Renal cortex interstitium (tissue), 15 donors: ENCODE results near the gene NKX1-2. TPM values are rescaled to one million over a fixed set of nuclear protein-coding genes. Genes with fewer than 3 reads are reported as not detected.

ENCODE experiments used
- DNase-seq, 11 donors: peaks; one replicate each; pipeline ENCODE4 v3.0.0-alpha.2; 2013; ENCODE audit warnings: low read depth in 9 of 11, low spot score in 4 of 11; ENCODE audit errors: extremely low read depth in 1 of 11
- long read RNA-seq, 16 experiments: transcript quantifications; one replicate each; lab custom pipeline, GENCODE V29; 2026
- polyA plus RNA-seq, 3 donors: library from polyadenylated mRNA; unstranded; fragments of 120-200 nt; gene quantifications; one replicate each; pipeline ENCODE4 v1.2.1, GENCODE V29; 2013; ENCODE audit not compliant: insufficient read length in 3 of 3

The NKX1-2 gene
- polyA plus RNA-seq = not detected
- long read RNA-seq, donor 1 = 0 reads
- long read RNA-seq, donor 2 = 0 reads
- long read RNA-seq, donor 3 = 0 reads
- long read RNA-seq, donor 4 = 0 reads
- long read RNA-seq, donor 5 = 0 reads
- long read RNA-seq, donor 6 = 0 reads
- long read RNA-seq, donor 7 = 0 reads
- long read RNA-seq, donor 8 = 0 reads
- long read RNA-seq, donor 9 = 0 reads
- long read RNA-seq, donor 10 = 0 reads
- long read RNA-seq, donor 11 = 0 reads
- long read RNA-seq, donor 12 = 0 reads
- long read RNA-seq, donor 13 = 0 reads
- long read RNA-seq, donor 14 = 0 reads
- long read RNA-seq, donor 15 = 0 reads
- long read RNA-seq, donor 16 = 0 reads

GRCh38 chr10:124450012-124450782 lies at the start of gene NKX1-2:
NKX1-2 (minus strand) TSS chr10:124450035; CDS start chr10:124449943, 92 bp downstream.
- no peak for DNase-seq

GRCh38 chr10:124498056-124498455 lies 48.2 kb upstream of the NKX1-2 start:
- peak; percentile 27 to 76 (median 52) for DNase-seq

- DNase-seq = no peak
Observed at GRCh38 chr10:124497196-124497881, 47.5 kb upstream of the NKX1-2 start.

- no peak for DNase-seq
Observed at GRCh38 chr10:124496620-124497019, 46.8 kb upstream of the NKX1-2 start.

GRCh38 chr10:124496150-124496549 lies 46.3 kb upstream of the NKX1-2 start:
- DNase-seq = no peak

GRCh38 chr10:124495725-124496124 lies 45.9 kb upstream of the NKX1-2 start:
- no peak for DNase-seq

- DNase-seq = no peak
Observed at GRCh38 chr10:124495162-124495561, 45.3 kb upstream of the NKX1-2 start.

- no peak for DNase-seq
Observed at GRCh38 chr10:124494046-124494807, 44.4 kb upstream of the NKX1-2 start.

GRCh38 chr10:124493214-124493882 lies 43.5 kb upstream of the NKX1-2 start:
- no peak for DNase-seq

GRCh38 chr10:124492266-124492665 lies 42.4 kb upstream of the NKX1-2 start:
- DNase-seq = no peak

GRCh38 chr10:124491105-124491504 lies 41.3 kb upstream of the NKX1-2 start:
- no peak for DNase-seq

- no peak for DNase-seq
Observed at GRCh38 chr10:124486635-124487034, 36.8 kb upstream of the NKX1-2 start.

- DNase-seq = no peak
Observed at GRCh38 chr10:124484661-124485060, 34.8 kb upstream of the NKX1-2 start.

GRCh38 chr10:124484031-124484430 lies 34.2 kb upstream of the NKX1-2 start:
- DNase-seq = no peak

GRCh38 chr10:124482876-124483275 lies 33.0 kb upstream of the NKX1-2 start:
- DNase-seq = no peak

GRCh38 chr10:124482236-124482800 lies 32.5 kb upstream of the NKX1-2 start:
- no peak for DNase-seq

GRCh38 chr10:124481717-124482116 lies 31.9 kb upstream of the NKX1-2 start:
- DNase-seq = no peak

- DNase-seq = no peak
Observed at GRCh38 chr10:124480860-124481259, 31.0 kb upstream of the NKX1-2 start.
